HG03103 (cell line): ENCODE measurements around the gene ACOT7.
"Not testable (repeated sequence)": the region's sequence is repeated elsewhere in the genome, so short reads cannot be mapped to it uniquely, and the experiment has no call there.

Experiments used
- ATAC-seq: cut with Tn5 transposase; IDR thresholded peaks from one replicate; pipeline ENCODE4 v1.9.1; 2021; ENCODE audit warnings: low read depth; ENCODE audit not compliant: unreplicated experiment

The ACOT7 gene

GRCh38 chr1:6317098-6317760 lies 76.3 kb downstream of the ACOT7 start:
- ATAC-seq = no peak

- ATAC-seq = no peak
These were observed 77.1 kb downstream of the ACOT7 start for GRCh38 chr1:6316240-6317097.

DNA sequence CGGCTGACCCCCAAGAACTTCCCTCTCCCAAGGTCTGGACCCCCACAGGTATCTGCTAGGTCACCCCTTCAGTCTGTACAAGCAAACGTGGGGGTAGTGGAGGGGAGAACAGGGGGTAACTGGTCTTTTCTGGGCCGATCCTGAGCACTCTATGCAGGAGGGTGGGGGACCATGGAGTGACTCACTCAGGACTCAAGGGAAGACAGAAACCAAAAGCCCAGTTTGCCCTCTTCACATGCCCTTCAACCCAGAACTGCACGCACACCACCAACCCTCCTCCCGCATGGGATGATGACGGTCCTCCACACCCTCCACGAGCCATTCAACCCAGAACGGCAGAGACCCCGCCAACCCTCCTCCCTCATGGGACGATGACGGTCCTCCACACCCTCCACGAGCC lies 79.1 kb downstream of the ACOT7 start:
- ATAC-seq = no peak

- no peak for ATAC-seq
These were observed 80.0 kb downstream of the ACOT7 start for GRCh38 chr1:6313393-6314200.

DNA sequence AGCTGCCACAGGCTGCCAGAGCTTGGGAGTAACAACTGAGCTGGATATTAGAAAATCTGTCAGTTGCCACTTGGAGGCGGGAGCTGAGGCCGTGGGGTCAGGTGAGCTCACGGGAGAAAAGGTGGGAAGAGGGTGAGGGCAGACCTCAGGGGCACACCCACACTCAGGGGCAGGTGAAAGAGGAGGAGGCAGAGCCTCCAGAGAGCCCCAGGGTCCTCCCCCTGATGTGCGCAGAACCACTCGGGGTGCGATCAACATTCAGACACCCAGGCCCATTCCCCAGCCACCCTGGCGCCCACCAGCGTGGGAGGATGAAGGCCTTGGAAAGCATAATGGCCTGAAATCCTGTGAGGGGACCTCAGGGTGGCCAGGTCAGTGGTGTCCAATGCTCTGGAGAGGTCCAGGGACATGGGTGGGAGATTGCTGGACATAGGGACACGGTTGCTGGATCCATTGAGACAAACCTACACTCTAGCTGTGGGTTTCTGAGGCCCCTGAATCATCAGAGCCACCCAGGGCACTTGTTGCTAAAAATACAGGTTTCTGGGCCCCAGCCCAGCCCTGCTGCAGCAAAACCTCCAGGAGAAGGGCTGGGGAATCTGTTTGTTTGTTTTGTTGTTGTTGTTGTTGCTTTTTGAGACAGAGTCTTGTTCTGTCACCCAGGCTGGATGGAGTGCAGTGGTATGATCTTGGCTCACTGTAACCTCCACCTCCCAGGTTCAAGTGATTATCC lies 83.3 kb downstream of the ACOT7 start:
- ATAC-seq = no peak

DNA sequence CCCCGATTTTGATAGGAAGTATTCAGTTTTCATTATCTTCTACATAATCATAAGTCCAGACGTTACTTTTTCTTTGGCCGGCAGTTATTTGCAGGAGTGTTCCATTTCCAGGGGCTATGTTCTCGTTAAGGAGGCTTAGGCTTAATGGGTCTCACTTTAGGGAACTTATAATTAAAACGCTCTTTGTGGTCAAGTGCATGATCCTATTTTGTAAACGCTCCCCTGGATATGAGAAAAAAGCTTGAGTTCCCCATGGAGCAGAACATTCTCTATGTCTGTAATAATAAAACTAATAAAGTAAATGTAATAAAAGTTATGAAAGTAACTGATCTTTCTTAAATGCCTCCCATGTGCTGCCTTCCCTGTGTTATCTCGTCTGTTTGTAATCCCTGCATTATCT lies 84.0 kb downstream of the ACOT7 start:
- no peak for ATAC-seq

DNA sequence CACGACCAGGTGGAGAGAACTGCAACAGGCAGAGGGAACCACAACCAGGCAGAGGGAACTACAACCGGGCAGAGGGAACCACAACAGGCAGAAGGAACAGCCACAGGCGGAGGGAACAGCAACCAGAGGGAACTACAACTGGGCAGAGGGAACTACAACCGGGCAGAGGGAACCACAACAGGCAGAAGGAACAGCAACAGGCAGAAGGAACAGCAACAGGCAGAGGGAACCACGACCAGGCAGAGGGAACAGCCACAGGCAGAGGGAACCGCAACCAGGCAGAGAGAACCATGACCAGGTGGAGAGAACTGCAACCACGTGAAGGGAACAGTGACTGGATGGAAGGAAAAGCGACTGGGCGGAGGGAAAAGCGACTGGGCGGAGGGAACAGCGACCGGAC lies 85.1 kb downstream of the ACOT7 start:
- ATAC-seq = no peak

GRCh38 chr1:6307682-6308081 lies 85.9 kb downstream of the ACOT7 start:
- not testable (repeated sequence) for ATAC-seq

- no peak for ATAC-seq
These were observed 86.5 kb downstream of the ACOT7 start for GRCh38 chr1:6307099-6307498.

DNA sequence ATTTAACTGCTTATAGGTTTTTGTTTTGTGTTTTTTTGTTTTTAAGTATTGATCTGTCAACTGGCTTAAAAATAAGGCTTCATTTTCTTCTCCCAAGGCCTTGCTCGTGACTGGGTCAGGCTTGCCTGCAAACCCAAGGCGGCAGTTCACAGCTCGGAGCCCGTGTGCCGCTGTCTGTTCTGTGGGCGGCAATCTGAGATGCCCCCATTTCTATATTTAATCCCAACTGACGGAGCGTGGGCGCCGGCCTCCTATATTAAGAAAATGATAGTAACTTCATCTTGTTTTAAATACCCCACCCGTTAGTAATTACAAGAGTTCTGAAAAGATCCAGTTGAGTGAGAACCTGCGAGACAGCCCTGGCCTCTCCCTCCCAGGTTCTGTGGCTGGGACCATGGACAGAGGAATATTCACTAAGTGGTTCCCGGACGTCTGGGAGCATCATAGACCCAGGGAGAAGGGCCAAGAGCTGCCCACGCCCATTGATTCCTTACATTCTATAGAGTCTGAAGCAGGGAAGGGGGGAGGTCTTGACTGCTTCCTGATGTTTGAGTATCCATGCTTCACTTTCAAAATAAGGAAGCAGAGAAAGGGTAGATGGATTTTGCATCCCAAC lies 90.1 kb downstream of the ACOT7 start:
- ATAC-seq = no peak

DNA sequence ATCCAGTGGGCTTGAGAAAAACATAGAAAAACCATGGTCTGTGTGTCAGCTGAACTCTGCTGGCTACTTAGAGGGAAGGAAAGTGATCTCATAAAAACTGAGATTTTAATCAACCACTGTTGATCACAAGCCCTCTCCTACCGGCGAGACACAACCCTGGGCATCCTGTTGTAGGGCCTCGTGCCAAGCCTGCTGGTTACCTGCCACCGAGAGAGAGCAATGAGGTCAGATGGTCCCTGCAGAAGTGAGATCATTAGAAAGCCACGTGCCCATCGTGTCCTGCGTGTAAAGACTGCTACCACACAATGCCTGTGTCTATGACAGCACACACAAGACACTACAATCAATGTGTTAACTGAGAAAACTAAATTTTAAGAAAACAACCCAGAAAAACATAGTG lies 91.0 kb downstream of the ACOT7 start:
- no peak for ATAC-seq

DNA sequence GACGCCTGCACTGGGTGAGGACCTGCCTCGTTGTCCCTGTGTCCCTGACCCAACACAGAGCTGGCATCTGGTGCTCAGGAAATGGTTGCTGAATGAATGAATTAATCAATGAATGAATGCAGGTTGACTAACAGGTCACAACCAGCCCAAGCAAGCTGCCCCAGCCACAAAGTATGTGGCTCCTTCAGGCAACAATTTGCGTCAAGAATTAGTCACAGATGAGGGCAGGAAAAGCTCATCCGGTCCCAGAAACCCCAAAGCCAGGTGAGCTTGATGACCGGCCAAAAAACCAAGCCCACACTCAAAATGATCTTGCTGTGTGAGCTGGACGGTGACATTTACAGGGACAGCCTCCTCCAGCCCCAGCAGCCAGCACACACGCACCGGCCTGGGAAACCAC lies 92.0 kb downstream of the ACOT7 start:
- ATAC-seq = no peak

DNA sequence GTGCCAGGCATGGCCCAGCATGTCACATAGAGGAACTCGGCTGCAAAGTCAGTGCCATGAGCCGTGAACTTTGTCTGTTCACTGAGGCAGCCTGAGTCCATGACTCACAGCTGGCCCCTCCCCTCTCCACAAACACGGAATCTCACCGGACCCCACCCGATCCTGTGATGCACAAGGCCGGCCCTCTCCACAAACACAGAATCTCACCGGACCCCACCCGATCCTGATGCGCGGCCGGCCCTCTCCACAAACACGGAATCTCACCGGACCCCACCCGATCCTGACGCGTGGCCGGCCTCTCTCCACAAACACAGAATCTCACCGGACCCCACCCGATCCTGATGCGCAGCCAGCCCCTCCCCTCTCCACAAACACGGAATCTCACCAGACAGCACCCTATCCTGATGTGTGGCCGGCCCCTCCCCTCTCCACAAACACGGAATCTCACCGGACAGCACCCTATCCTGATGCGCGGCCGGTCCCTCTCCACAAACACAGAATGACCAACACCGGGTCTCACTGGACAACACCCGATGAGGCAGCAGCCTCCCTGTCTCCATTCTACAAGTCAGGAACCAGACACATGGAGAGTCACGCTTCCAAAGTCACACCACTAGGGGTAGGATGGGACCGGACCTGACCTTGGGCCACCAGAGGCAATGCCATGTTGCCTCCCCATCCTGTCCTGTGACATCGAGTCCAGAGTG lies 93.1 kb downstream of the ACOT7 start:
- ATAC-seq = no peak

DNA sequence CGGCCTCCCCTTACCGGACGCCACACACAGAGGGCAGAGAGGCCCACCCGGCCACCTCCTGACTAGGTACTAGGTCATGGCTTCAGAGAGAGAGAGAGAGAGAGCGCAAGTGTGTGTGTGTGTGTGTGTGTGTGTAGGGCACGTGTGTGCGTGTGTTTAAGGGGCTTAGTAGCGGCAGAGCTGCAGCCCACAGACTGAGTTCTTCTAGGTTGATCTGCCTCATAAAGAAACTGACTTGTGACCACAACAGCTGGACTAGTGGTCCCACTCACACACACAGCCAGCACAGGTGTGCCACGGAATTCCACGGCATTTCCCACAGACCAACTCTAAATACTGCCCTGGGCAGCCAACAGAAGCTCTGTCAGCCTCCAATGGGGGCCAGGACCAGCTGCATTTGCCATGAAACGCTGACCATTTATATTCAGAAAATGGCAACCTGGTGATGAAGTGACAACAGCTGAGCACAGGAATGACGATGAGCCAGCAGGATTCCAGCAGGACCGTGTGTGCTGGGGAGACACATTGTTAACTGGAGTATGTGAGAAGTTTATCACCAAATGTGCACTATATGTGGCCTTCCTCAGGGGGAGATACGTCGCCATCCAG lies 93.9 kb downstream of the ACOT7 start:
- no peak for ATAC-seq

DNA sequence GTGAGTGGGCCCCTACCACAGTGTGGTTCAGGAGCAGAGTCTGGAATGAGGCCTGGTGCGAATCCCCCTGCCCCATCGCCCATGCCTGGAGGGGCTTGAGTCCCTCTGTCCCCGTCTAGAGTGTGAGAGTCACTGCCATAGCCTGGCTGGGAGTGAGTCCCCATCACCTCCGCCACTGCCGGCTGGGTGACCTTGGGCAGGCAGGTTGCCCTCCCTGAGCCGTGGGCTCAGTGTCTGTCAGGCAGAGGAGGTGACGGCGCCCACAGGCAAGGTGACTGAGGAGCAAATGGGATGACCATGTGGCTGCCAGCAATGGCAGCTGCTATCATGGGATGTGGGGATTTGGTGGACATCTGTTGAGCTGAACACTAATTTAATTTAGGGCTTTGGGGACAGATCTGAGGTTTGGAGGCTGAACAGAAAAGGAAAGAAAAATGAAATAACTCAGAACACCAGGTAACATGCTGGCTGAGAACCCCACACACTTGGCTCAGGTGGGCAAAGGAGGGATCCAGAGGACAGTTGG lies 94.6 kb downstream of the ACOT7 start:
- ATAC-seq = no peak

GRCh38 chr1:6298530-6298929 lies 95.0 kb downstream of the ACOT7 start:
- ATAC-seq = no peak

GRCh38 chr1:6295910-6296309 lies 97.7 kb downstream of the ACOT7 start:
- no peak for ATAC-seq

DNA sequence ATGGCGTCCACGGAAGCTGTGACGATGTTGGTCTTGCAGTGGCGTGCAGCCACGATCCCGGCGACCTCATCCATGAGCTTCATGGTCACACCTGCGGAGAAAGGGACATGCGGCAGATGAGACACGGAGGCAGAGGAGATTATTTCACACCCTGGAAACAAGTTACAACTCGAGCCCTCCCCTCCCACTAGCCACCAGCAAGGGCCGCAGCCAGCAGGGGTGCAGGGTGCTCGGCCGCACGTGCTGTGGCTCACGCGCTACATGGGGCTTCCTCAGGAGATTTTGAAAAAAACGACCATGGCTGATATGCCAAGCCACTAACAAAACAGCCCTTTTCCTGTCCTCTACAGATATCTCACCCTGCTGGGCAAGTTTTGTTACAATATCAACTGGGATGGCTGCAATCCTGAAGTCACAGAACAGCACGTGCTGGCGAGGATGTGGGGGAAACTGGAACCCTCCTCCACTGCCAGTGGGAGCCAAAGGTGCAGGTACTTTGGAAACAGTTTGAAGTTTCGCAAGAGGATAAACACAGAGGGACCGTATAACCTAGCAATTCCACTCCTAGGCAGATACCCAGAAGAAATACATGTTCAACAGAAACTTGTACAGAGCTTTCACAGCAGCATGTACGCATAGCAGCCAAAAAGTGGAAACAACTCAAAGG lies 98.5 kb downstream of the ACOT7 start:
- ATAC-seq = no peak
